Heart left ventricle (tissue), 13 donors: ENCODE measurements around the gene IL17REL.

Experiments used
- CTCF ChIP-seq, 12 donors: fragments of 200-600 bp; sonication (generic) in 4 of 12; IDR thresholded peaks; one replicate each; pipeline versions ENCODE4 v1.5.0 to v1.8.0; 2018 to 2022; ENCODE audit warnings: antibody characterized with exemption in 12 of 12, mild to moderate bottlenecking in 5 of 12
- POLR2A ChIP-seq, 2 donors: fragments of 450-650 bp; IDR thresholded peaks; one replicate each; pipeline ENCODE4 v1.6.1; 2017; ENCODE audit warnings: antibody characterized with exemption in 2 of 2, mild to moderate bottlenecking in 2 of 2, moderate library complexity in 2 of 2
- donor health status: ischemic (EF 13 %, LVEDD 7.1; RV severe dilation, severe dysfunction).
- donor health status: DM: no; HTN: yes; CAD: no.
- donor health status: DM: no; HTN: no; CAD: no.
- donor health status: ischemic (EF 25% LVEDD 6.9; RV normal size, moderate dysfunction).
- donor health status: ischemic (EF 25% LVEDD 5.7; RV mildly dilated, moderate dysfunction).
- donor health status: ischemic (EF 35%, LVEDD 5.7; RV mildly dilated, moderate dysfunction).
- donor health status: nonischemic (EF 11% LVEDD 7.7; RV severe dilation, severe dysfunction).
- donor health status: DM: yes; HTN: yes; CAD: no.
- donor health status: PGD.
- donor health status: ischemic (EF 29% LVEDD 5.4; RV normal size, mild dysfunction).
- donor health status: nonischemic (EF 23%, LVEDD 6.1; RV moderate dilation, normal function).

DNA sequence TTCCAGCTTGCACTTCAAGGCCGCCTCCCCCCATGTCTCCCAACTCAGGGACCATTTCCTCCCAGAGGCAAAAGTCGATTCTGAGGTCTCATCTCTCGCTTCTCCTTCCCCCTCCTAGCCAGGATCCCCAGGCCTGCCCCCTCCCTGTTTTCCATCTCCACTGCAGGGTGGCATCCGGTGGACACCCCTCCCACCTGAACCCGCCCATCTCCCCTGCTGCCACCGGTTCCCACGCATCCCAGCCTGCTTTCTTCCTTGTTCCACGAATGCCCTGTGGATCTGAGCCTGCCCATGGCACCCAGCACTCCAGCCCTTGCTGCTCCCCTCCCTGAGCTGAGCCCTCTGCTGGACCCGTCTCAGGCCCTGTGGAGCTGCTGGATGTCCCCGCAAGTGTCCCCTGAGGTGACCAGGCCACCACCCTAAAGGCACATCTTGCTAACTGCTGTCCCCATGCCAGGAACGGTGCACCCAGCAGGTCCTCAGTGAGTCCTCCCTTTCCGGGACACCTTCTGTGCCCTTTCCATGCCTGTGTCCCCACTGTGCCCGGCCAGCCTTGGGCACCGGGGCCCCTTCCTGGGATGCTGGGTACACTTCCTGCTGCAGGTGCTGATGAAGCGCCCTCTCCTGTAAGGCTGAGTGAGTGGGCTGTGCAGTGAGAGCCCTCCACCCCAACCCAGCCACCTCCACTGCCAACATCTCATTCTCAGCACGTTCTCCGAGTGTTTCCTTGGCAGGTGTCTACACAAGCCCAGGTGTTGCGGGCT is 936 bp downstream of the IL17REL start:
- TF ChIP-seq CTCF (IDR thresholded peaks at IDR 0.05) (no peak), POLR2A (IDR thresholded peaks at IDR 0.05) (no peak)
